SKM-1 treated with dmso at 0.1 percent for 144 hours (cell line): ENCODE data around the gene MTARC1.

Experiments
- DNase-seq: peaks from one replicate; lab custom pipeline; 2025; ENCODE audit not compliant: unreplicated experiment; lab: John Stamatoyannopoulos, UW

The MTARC1 gene

DNA sequence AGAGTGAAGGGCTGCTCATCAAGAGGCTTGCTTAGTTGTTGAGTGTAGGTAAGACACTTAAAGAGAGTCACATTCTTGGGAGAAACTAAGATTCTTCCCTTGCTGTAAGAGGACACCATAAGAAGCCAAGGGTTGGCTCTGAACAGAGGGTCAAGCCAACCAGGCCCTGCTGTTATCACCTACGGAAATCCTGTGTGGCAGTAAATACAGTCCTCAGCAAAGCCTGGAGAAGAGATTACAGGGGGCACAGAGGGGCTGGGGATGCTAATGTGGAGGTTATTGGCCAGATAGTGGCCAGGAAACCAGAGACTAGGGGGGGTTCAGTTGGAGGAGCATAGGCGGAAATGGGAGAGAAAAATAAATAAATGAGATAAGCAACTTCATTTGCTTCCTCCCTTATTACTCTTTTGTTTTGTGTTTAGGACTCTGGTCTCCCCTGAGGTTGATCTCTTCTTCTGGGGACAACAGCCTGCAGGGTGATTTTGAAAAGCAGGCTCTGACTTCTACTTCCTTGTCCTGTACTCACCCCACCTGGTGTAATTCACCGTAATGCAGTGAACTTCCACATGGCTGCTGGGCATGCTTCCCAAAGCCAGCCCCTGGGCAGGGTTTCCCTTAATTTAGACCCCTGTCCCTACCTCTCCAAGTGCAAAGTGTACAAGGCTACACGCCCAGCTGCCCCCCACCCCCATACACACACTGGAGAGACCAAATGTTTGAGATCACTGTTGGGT, 40.9 kb downstream of the MTARC1 start:
- DNase-seq = no peak

DNA sequence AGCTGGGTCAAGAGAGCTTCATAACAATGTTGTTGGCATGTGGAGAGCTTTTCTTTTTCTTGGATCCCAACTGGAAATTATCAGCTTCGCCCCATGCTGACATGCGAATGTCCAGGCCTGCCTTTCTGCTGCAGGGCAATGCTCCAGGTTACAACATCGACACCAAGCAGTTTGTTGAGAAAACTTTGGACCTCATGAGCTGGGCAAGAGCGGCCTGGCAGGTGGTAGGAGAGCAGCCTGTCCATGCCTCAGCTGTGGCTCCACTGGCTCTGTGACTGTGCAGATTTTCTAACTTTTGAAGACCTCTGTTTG, 41.4 kb downstream of the MTARC1 start:
- no peak for DNase-seq

DNA sequence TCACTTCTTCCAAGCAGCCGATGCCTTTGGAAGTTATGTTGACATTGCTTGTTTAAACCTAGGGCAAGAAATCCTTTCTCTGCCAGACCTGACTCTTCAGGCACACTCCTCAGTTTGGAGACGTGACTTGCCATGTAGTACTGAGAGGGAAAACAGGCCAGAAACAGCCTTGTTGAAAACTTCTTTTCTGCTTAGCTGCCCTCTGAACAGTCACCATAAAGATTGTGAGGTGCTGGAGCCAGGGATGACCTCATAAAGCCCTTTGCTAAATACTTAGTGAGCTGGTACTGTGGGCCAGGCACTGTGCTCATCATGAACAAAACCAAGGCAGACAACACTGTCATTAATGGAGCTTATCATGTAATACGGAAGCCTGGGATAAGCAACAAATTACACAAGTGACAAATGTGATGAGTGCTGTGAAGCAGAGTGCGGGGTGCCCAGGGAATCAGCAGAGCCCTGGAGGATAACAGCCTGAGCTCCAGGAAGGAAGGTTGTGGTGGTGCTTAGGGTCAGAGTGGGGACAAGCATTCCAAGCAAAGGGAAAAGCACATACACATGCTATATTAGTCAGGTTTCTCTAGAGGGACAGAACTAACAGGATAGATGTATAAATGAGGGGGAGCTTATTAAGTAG, 42.4 kb downstream of the MTARC1 start:
- no peak for DNase-seq

DNA sequence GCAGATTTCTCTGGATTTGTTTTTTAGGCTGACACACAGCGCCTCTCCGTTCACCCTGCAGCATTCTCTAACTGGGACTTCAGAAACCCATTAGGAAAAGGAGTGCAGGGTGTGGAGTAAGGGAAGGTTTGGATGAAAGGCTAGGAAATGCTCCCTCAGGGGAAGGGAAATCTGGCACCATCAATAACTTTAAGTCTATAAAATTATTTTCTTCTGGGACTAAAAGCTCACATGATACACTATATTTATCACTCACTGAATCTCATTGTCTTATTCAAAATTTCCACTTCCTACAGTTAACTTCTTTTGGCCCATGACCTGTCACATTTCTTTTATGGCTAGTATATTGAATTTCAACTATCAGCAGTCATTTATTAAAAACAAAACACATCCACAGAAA, 46.7 kb downstream of the MTARC1 start:
- no peak for DNase-seq

DNA sequence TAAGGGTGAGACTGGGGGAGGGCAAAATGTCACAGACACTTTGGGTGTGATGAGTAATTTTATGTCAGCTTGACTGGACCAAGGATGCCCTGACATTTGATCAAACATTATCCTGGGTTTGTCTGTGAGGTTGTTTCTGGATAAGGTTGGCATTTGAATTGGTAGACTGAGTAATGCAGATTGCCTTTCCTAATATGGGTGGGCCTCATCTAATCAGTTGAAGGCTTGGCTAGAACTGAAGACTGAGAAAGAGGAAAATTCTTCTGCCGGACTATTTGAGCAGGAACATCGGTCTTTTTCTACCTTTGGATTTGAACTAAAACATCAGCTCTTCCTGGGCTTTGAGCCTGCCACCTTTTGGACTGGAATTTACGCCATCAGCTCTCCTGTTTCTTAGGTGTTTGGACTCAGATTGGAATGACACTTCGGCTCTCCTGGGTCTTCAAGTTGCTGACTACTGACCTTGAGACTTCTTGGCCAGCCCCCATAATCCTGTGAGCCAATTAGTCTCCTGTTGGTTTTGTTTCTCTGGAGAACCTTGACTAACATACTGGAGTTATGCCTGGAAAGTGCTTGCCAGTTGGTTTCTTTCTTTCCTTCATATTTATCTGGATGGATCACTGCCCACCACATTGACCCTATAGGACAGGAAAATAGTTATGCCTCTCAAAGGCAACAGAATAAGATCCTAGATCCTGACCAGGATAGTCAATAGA, 47.6 kb downstream of the MTARC1 start:
- no peak for DNase-seq
